Measurements from ENCODE around the gene ADAMTS2. TPM values are rescaled to one million over a fixed set of nuclear protein-coding genes. Genes with fewer than 3 reads are reported as not detected.

The ADAMTS2 gene
- total RNA-seq, 2 experiments from 2014 or later, result not detected

GRCh38 chr5:179273441-179274145 is 71.7 kb downstream of the ADAMTS2 start:
- H3K4me1 Mint-ChIP-seq (ENCODE audit: low read depth), result peaks cover 2% of the 10 kb centered on the region
- no peaks in the 10 kb centered on the region for H3K36me3 ChIP-seq (ENCODE audit: insufficient read depth, low read length)
- ChIA-PET CTCF (no interaction called here), POLR2A (no interaction called here)
- H3K9me3 ChIP-seq (ENCODE audit: control insufficient read depth in 1 of 2, insufficient read depth in 1 of 2, low read length in 2 of 2), result peaks cover 0 to 7% of the 10 kb centered on the region in 2 experiments
- TF ChIP-seq, protein P1, sequence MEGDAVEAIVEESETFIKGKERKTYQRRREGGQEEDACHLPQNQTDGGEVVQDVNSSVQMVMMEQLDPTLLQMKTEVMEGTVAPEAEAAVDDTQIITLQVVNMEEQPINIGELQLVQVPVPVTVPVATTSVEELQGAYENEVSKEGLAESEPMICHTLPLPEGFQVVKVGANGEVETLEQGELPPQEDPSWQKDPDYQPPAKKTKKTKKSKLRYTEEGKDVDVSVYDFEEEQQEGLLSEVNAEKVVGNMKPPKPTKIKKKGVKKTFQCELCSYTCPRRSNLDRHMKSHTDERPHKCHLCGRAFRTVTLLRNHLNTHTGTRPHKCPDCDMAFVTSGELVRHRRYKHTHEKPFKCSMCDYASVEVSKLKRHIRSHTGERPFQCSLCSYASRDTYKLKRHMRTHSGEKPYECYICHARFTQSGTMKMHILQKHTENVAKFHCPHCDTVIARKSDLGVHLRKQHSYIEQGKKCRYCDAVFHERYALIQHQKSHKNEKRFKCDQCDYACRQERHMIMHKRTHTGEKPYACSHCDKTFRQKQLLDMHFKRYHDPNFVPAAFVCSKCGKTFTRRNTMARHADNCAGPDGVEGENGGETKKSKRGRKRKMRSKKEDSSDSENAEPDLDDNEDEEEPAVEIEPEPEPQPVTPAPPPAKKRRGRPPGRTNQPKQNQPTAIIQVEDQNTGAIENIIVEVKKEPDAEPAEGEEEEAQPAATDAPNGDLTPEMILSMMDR (IDR thresholded peaks at IDR 0.05), result no peak
- intact Hi-C loops (cut with DNase I, micrococcal nuclease), result no loop called here
- H3K4me1 ChIP-seq (ENCODE audit: insufficient read depth, low read length), result no peaks in the 10 kb centered on the region
- H3K27me3 ChIP-seq (ENCODE audit: control insufficient read depth in 1 of 2, insufficient read depth in 2 of 2, low read length in 2 of 2), result no peaks in the 10 kb centered on the region
- DNase-seq, result no peak
- H3K36me3 Mint-ChIP-seq (ENCODE audit: low read depth), result no peaks in the 10 kb centered on the region
- H3K27me3 Mint-ChIP-seq, result no peaks in the 10 kb centered on the region
- H3K4me3 ChIP-seq (ENCODE audit: low read length), result no peak overlapping the region
- no peak overlapping the region for H3K27ac ChIP-seq (ENCODE audit: low read depth in 1 of 2, low read length in 2 of 2)
- H3K27ac Mint-ChIP-seq, result no peak overlapping the region
- H3K9me3 Mint-ChIP-seq, result no peaks in the 10 kb centered on the region
- H3K4me3 Mint-ChIP-seq, result no peak overlapping the region
- ATAC-seq (ENCODE audit: poor library complexity), result no peak

DNA sequence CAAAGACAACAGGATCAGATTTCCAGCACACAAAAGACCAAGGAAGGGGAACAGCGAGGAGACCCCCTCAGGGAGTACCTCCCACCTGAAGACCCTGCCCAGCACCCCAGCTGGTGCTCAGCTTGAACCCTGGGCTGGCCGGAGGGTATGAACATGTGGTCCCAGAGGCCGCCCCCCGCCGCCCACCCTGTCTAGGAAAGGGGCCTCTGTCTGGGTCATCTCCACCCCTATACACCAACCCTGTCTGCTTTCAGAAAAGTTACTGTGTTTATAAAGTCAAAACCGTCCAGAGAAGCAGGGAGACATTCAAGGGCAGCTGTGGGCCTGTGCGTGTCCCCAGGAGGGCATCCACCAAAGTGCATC is 72.2 kb downstream of the ADAMTS2 start:
- H3K4me1 ChIP-seq (ENCODE audit: insufficient read depth, low read length), result no peaks in the 10 kb centered on the region
- H3K36me3 Mint-ChIP-seq (ENCODE audit: low read depth), result no peaks in the 10 kb centered on the region
- ChIA-PET CTCF (no interaction called here), POLR2A (no interaction called here)
- no peaks in the 10 kb centered on the region for H3K36me3 ChIP-seq (ENCODE audit: insufficient read depth, low read length)
- H3K27me3 ChIP-seq (ENCODE audit: control insufficient read depth in 1 of 2, insufficient read depth in 2 of 2, low read length in 2 of 2), result no peaks in the 10 kb centered on the region
- DNase-seq (no peak), ATAC-seq (ENCODE audit: poor library complexity) (no peak)
- intact Hi-C loops (cut with DNase I, micrococcal nuclease), result no loop called here
- no peaks in the 10 kb centered on the region for H3K27me3 Mint-ChIP-seq
- H3K9me3 Mint-ChIP-seq, result no peaks in the 10 kb centered on the region
- H3K27ac ChIP-seq (ENCODE audit: low read depth in 1 of 2, low read length in 2 of 2), result no peak overlapping the region
- no peaks in the 10 kb centered on the region for H3K4me1 Mint-ChIP-seq (ENCODE audit: low read depth)
- H3K27ac Mint-ChIP-seq, result no peak overlapping the region
- H3K4me3 Mint-ChIP-seq, result no peak overlapping the region
- H3K4me3 ChIP-seq (ENCODE audit: low read length), result no peak overlapping the region
- TF ChIP-seq, protein P1 (IDR thresholded peaks at IDR 0.05), result no peak
- peaks cover 0 to 7% of the 10 kb centered on the region in 2 experiments for H3K9me3 ChIP-seq (ENCODE audit: control insufficient read depth in 1 of 2, insufficient read depth in 1 of 2, low read length in 2 of 2)

DNA sequence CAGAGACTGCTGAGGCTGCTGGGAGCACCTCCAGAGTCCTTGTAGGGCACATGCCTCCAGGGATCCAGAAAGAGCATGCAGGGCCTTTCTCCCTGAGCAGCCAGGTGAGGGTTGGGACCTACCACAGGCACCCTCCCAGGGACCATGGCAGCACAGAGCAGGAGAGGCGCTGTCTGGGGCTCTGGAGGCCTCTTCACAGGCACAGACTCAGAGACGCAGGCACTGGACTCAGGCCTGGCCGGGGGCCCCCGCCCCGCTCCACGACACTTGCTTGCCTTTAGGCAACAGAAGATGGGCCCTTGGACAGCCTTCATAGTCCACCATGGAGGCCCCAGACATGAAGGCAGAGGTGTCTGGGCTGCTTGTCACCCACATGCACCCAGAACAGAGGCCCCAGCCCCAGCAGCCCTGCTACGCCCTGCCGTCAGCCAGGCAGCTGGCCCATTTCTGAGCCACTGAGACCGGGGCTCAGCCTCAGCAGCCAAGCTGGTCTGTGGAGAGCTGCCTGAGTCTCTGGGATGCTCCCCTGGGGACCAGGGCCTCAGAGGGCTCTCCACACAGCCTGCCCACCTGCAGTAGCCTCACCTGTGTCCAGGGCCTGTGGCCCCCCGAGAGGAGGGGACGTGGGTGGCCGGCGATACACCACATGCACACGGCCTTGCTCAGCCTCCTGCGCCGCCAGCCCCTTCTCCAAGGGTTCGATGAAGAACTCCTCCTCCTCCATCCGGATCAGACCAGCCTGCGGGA is 72.8 kb downstream of the ADAMTS2 start:
- no peak for DNase-seq
- Mint-ChIP-seq H3K27ac (no peak overlapping the region), H3K36me3 (ENCODE audit: low read depth) (no peaks in the 10 kb centered on the region)

More for the DNA sequence above, 72.8 kb downstream of the ADAMTS2 start:
- no peak for ATAC-seq (ENCODE audit: poor library complexity)
- no peaks in the 10 kb centered on the region for H3K27me3 ChIP-seq (ENCODE audit: control insufficient read depth in 1 of 2, insufficient read depth in 2 of 2, low read length in 2 of 2)
- H3K4me3 ChIP-seq (ENCODE audit: low read length), result no peak overlapping the region
- no peaks in the 10 kb centered on the region for H3K4me1 ChIP-seq (ENCODE audit: insufficient read depth, low read length)
- peaks cover 0 to 7% of the 10 kb centered on the region in 2 experiments for H3K9me3 ChIP-seq (ENCODE audit: control insufficient read depth in 1 of 2, insufficient read depth in 1 of 2, low read length in 2 of 2)
- intact Hi-C loops (cut with DNase I, micrococcal nuclease), result no loop called here
- H3K36me3 ChIP-seq (ENCODE audit: insufficient read depth, low read length), result no peaks in the 10 kb centered on the region
- TF ChIP-seq, protein P1 (IDR thresholded peaks at IDR 0.05), result no peak
- CTCF ChIA-PET, result no interaction called here
- H3K27me3 Mint-ChIP-seq, result no peaks in the 10 kb centered on the region
- no peaks in the 10 kb centered on the region for H3K9me3 Mint-ChIP-seq
- H3K4me3 Mint-ChIP-seq, result no peak overlapping the region
- no peaks in the 10 kb centered on the region for H3K4me1 Mint-ChIP-seq (ENCODE audit: low read depth)
- POLR2A ChIA-PET, result no interaction called here
- no peak overlapping the region for H3K27ac ChIP-seq (ENCODE audit: low read depth in 1 of 2, low read length in 2 of 2)
